Lower leg skin (tissue), 4 donors: Measurements from ENCODE around the gene LILRB4. TPM values are rescaled to one million over a fixed set of nuclear protein-coding genes. Genes with fewer than 3 reads are reported as not detected.
"Not testable (repeated sequence)": the region's sequence is repeated elsewhere in the genome, so short reads cannot be mapped to it uniquely, and the experiment has no call there.

ENCODE experiments used
- DNase-seq, 2 donors: peaks; one replicate each; pipeline ENCODE4 v3.0.0-alpha.2; 2019; ENCODE audit warnings: low spot score in 2 of 2
- H3K4me3 ChIP-seq: fragments of 200-600 bp; sonication (generic); 2 replicates; pipeline ENCODE4 v1.5.1; 2017; ENCODE audit warnings: mild to moderate bottlenecking, low read depth; ENCODE audit not compliant: poor library complexity, severe bottlenecking
- CTCF ChIP-seq, 3 donors: fragments of 450-650 bp; IDR thresholded peaks; one replicate each; pipeline ENCODE4 v1.5.1; 2016; ENCODE audit warnings: antibody characterized with exemption in 3 of 3, mild to moderate bottlenecking in 3 of 3, moderate library complexity in 2 of 3
- POLR2A ChIP-seq, 2 donors: fragments of 450-650 bp; IDR thresholded peaks; one replicate each; pipeline ENCODE4 v1.6.1; 2016 to 2017; ENCODE audit warnings: antibody characterized with exemption in 2 of 2, mild to moderate bottlenecking in 1 of 2, moderate library complexity in 1 of 2
- WGBS, 2 donors: methylation state at CpG; one replicate each; pipeline ENCODE4 v1.1.5; 2018; 5-methylcytosine and 5-hydroxymethylcytosine counted together
- intact Hi-C: fragments of 100-400 bp; cut with DNase I; formaldehyde crosslinking; loops from one replicate; pipeline ENCODE4 v1.15.0; 2023; ENCODE audit warnings: low total_unique reads
- total RNA-seq, 4 donors: library from RNA; depleted of rRNA; stranded (reverse); fragments of >200 nt; gene quantifications; one replicate each; pipeline ENCODE4 v1.1.0, GENCODE V29; 2016

The LILRB4 gene
- total RNA-seq, 4 donors from 2014 or later: 0.15 to 1.6 (median 0.78) TPM

GRCh38 chr19:54673222-54673621, 10.4 kb downstream of the LILRB4 start:
- DNase-seq: no peak
- WGBS, 2 donors: 87 to 88% methylated on average over 1 of the region's 1 CpG
- TF ChIP-seq POLR2A (IDR thresholded peaks at IDR 0.05) (no peak), CTCF (IDR thresholded peaks at IDR 0.05) (no peak)
- intact Hi-C loops: no loop called here
- no peak overlapping the region for H3K4me3 ChIP-seq

DNA sequence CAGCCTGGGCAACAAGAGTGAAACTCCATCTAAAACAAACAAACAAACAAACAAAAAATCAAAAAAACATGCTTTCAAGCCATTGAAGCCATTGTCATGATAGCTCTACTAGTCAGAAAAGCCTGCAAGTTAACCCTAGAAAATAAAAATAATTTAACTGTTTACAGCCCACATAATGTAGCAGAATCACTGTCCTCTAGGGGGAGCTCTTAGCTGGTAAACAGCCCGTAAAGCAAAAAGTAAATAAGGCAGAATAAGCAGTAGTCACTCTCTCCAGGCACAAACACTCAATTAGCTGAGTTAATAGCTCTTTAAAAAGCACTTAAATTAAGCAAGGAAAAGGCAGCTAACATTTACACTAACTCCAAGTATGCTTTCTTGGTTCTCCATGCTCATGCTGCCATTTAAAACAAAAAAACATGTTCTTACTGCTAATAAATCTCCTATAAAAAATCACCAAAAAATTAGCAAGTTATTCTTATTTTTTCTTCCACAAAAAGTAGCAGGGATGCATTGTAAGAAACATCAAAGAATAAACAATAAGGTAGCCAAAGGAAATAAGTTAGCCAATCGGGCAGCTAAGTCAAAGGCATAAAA, 11.3 kb downstream of the LILRB4 start:
- no peak for DNase-seq
- no peak overlapping the region for H3K4me3 ChIP-seq
- WGBS, 2 donors: 44 to 47% methylated on average over 2 of the region's 2 CpGs
- intact Hi-C loops: no loop called here
- TF ChIP-seq POLR2A (IDR thresholded peaks at IDR 0.05) (no peak), CTCF (IDR thresholded peaks at IDR 0.05) (no peak)

DNA sequence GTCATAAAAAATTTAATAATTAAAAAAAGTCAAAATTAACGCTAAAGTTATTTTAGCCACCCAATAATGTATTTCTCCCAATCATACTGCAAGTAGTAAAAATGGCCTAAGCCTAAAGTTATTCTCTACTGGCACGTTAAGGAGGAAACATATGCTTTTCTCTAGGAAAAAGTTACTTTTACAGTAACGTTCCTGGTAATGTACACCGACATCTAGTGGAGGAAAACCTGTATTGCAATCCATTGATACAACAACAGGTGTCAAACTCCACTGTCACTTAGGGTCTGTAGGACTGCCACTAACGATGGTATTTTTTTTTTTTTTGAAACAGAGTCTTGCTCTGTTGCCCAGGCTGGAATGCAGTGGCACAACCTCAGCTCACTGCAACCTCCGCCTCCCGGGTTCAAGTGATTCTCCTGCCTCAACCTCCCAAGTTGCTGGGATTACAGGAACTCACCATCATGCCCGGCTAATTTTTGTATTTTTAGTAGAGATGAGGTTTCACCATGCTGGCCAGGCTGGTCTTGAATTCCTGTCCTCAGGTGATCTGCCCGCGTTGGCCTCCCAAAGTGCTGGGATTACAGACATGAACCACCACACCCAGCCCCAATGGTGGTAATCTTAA, 13.5 kb downstream of the LILRB4 start:
- H3K4me3 ChIP-seq, intact Hi-C loops, DNase-seq: not testable (repeated sequence)
- WGBS, 2 donors: 22 to 30% methylated on average over 10 of the region's 10 CpGs

DNA sequence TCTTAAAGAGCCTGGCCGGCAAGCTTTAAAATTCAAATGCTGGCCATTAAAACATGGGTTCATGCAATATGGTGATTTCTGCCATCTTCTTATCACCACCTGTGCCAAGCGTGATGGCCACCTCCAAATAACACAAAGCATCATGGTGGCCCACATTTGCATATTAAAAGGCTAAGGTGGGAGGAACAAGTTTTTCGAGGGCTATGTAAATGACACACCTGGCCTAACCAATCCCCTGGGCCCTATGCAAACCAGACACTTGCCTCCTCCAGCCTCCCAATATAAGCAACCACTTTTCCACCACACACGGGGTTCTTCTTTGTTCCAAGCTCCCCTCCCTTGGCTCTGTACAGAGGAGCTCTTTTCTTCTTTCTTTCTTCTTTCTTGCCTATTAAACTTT, 14.4 kb downstream of the LILRB4 start:
- intact Hi-C loops: no loop called here
- TF ChIP-seq CTCF (IDR thresholded peaks at IDR 0.05) (no peak), POLR2A (IDR thresholded peaks at IDR 0.05) (no peak)
- 44 to 56% methylated on average over 4 of the region's 4 CpGs for WGBS, 2 donors
- DNase-seq: no peak
- H3K4me3 ChIP-seq: no peak overlapping the region

DNA sequence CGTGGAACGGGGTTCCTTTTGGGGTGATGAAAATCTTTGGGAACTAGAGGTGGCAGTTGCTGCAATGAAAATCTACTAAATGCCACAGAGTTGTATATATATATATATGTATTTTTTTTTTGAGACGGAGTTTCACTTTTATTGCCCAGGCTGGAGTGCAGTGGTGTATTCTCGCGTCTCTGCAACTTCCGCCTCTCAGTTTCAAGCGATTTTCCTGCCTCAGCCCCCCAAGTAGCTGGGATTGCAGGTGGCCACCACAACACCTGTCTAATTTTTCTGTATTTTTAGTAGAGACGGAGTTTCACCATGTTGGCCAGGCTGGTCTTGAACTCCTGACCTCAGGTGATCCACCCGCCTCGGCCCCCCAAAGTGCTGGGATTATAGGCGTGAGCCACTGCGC, 18.8 kb downstream of the LILRB4 start:
- intact Hi-C loops, H3K4me3 ChIP-seq, DNase-seq: not testable (repeated sequence)
- 70 to 71% methylated on average over 12 of the region's 12 CpGs for WGBS, 2 donors

GRCh38 chr19:54682306-54682856, 19.6 kb downstream of the LILRB4 start:
- no peak for TF ChIP-seq POLR2A (IDR thresholded peaks at IDR 0.05)
- TF ChIP-seq CTCF (IDR thresholded peaks at IDR 0.05): no peak
- no peak for DNase-seq
- 56 to 59% methylated on average over 7 of the region's 7 CpGs for WGBS, 2 donors
- intact Hi-C loops: no loop called here
- H3K4me3 ChIP-seq: no peak overlapping the region

GRCh38 chr19:54684527-54684926, 21.7 kb downstream of the LILRB4 start:
- DNase-seq: no peak
- TF ChIP-seq CTCF (IDR thresholded peaks at IDR 0.05) (no peak), POLR2A (IDR thresholded peaks at IDR 0.05) (no peak)
- intact Hi-C loops: no loop called here
- 24 to 29% methylated on average over 3 of the region's 3 CpGs for WGBS, 2 donors
- H3K4me3 ChIP-seq: no peak overlapping the region
